ENCODE measurements around the gene RAB11FIP4. TPM values are rescaled to one million over a fixed set of nuclear protein-coding genes. Genes with fewer than 3 reads are reported as not detected.

The RAB11FIP4 gene
- total RNA-seq, 4 donors from 2014 or later = 0.47 to 14.1 (median 1.9) TPM

DNA sequence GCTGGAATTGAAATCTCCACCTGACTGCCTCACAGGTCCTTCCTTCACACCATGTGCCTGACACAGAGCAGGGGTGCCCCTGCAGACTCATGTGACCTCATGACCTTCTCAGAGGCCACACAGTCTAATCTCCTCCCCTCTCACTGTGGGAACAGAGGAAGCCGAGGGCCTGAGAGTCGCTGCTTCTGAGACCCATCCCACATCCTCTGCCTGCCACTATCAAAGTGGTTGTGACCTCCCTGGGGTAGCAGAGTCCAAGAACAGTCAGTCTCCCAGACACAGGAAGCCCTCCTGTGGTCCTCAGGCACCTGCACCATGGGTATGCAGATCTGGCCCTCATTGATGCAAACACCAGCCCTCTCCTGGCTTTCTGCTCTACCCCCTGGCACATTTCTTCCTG is 78.5 kb downstream of the RAB11FIP4 start:
- peaks cover 13% of the 10 kb centered on the region for H3K27me3 ChIP-seq
- no peaks in the 10 kb centered on the region for H3K36me3 ChIP-seq
- H3K4me1 ChIP-seq = peaks cover 0 to 8% (median 0%) of the 10 kb centered on the region in 3 donors
- no peak for ATAC-seq
- 58 to 69% methylated on average over 2 of the region's 2 CpGs for WGBS, 2 donors (ENCODE audit: low coverage in 1 of 2)
- no peaks in the 10 kb centered on the region for H3K9me3 ChIP-seq
- TF ChIP-seq POLR2AphosphoS5 (IDR thresholded peaks at IDR 0.05) (no peak), POLR2A (IDR thresholded peaks at IDR 0.05) (no peak), EP300 (IDR thresholded peaks at IDR 0.05) (no peak)
- TF ChIP-seq, protein P1, sequence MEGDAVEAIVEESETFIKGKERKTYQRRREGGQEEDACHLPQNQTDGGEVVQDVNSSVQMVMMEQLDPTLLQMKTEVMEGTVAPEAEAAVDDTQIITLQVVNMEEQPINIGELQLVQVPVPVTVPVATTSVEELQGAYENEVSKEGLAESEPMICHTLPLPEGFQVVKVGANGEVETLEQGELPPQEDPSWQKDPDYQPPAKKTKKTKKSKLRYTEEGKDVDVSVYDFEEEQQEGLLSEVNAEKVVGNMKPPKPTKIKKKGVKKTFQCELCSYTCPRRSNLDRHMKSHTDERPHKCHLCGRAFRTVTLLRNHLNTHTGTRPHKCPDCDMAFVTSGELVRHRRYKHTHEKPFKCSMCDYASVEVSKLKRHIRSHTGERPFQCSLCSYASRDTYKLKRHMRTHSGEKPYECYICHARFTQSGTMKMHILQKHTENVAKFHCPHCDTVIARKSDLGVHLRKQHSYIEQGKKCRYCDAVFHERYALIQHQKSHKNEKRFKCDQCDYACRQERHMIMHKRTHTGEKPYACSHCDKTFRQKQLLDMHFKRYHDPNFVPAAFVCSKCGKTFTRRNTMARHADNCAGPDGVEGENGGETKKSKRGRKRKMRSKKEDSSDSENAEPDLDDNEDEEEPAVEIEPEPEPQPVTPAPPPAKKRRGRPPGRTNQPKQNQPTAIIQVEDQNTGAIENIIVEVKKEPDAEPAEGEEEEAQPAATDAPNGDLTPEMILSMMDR (IDR thresholded peaks at IDR 0.05) = no peak
- H3K4me3 ChIP-seq = no peak overlapping the region
- no peak overlapping the region for H3K27ac ChIP-seq

DNA sequence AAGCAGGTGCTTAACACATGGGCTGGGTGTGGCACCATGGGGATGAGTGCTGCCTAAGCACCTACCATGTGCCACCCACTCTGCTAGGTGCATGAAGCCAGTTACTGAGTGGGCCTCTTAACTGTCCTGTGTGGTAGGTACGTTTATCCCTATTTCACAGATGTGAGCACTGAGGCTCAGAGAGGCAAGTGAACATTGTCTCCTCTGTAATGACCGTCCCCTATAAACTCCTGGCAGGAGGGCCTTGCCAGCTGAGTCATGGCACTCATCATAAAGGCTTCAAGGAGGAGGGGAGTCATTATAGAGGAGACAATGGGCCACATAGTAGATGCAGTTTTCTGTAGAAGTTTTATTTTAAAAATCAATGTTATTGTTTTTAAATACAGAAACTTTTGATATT is 79.1 kb downstream of the RAB11FIP4 start:
- Histone ChIP-seq H3K9me3 (no peaks in the 10 kb centered on the region), H3K27me3 (peaks cover 13% of the 10 kb centered on the region), H3K27ac (no peak overlapping the region), H3K4me1 (peaks cover 0 to 8% (median 0%) of the 10 kb centered on the region in 3 donors), H3K36me3 (no peaks in the 10 kb centered on the region), H3K4me3 (no peak overlapping the region)
- no peak for ATAC-seq
- 86 to 100% methylated on average over 1 to 2 of the region's 2 CpGs for WGBS, 2 donors (ENCODE audit: low coverage in 1 of 2)
- TF ChIP-seq, protein P1 (IDR thresholded peaks at IDR 0.05) = no peak
- TF ChIP-seq EP300 (IDR thresholded peaks at IDR 0.05) (no peak), POLR2AphosphoS5 (IDR thresholded peaks at IDR 0.05) (no peak), POLR2A (IDR thresholded peaks at IDR 0.05) (no peak)

DNA sequence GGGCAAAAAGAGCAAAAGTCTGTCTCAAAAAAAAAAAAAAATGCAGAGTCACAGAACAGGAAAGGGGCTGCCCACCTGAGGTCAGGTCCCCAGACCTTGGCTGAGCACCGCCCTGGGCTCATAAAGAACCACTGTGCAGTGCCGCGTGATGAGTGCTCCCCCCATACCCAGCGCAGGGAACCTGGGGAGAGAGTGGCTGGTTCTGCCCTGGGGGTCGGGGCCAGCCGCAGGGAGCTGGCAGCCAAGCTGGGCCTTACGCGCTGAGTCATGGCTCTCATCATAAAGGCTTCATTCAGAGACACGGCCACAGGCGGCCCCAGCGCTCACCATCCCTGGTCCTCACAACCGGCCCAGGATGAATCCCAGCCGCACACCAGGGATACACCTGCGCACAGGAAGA is 80.7 kb downstream of the RAB11FIP4 start:
- Histone ChIP-seq H3K36me3 (no peaks in the 10 kb centered on the region), H3K27me3 (peaks cover 22% of the 10 kb centered on the region), H3K4me3 (no peak overlapping the region), H3K9me3 (no peaks in the 10 kb centered on the region), H3K4me1 (peaks cover 0 to 8% (median 0%) of the 10 kb centered on the region in 3 donors), H3K27ac (no peak overlapping the region)
- WGBS, 2 donors (ENCODE audit: low coverage in 1 of 2) = 97% methylated on average over 6 of the region's 14 CpGs; no CpG with 5 or more reads in 1 of the 2 donors
- TF ChIP-seq EP300 (IDR thresholded peaks at IDR 0.05) (no peak), POLR2AphosphoS5 (IDR thresholded peaks at IDR 0.05) (no peak), POLR2A (IDR thresholded peaks at IDR 0.05) (no peak)
- TF ChIP-seq, protein P1 (IDR thresholded peaks at IDR 0.05) = no peak
- ATAC-seq = no peak

DNA sequence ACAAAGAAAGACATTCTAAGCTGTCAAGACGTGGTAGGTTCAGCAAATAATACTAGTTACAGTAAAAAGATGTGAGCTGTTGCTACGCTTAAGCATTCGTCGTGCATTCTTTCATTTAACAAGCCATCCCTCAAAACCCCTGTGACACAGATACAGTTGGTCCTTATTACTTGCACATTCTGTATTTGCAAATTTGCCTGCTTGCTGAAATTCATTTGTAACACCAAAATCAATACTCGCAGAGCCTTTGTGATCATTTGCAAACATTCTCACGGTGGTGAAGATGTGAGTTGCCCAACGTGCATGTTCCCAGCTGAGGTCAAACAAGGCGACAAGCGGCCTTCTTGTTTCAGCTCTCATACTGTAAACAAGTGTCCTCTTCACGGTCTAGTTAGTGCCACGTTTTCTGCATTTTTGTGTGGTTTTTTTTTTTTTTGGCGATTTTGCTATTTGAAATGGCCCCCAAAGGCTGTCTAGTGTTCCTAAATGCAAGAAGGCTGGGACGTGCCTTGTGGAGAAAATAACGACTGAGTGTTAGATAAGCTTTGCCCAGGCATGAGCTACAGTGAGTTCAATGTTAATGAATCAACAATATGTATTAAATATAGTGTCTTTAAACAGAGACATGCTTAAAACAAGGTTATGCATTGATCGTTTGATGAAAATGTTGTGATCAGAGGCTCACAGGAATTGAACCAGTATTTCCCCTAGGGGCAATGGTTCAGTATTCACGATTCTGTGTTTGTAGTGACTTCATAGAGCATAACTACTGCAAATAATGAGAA is 84.1 kb downstream of the RAB11FIP4 start:
- Histone ChIP-seq H3K27ac (no peak overlapping the region), H3K27me3 (peaks cover 41% of the 10 kb centered on the region), H3K9me3 (no peaks in the 10 kb centered on the region), H3K4me1 (no peaks in the 10 kb centered on the region), H3K4me3 (no peak overlapping the region), H3K36me3 (no peaks in the 10 kb centered on the region)
- TF ChIP-seq, protein P1 (IDR thresholded peaks at IDR 0.05) = no peak
- TF ChIP-seq EP300 (IDR thresholded peaks at IDR 0.05) (no peak), POLR2A (IDR thresholded peaks at IDR 0.05) (no peak), POLR2AphosphoS5 (IDR thresholded peaks at IDR 0.05) (no peak)
- no peak for ATAC-seq
- WGBS, 2 donors (ENCODE audit: low coverage in 1 of 2) = 71 to 82% methylated on average over 14 to 16 of the region's 16 CpGs

Data from gastroesophageal sphincter (tissue), 4 donors.